T-helper 2 cell (primary cell): ENCODE results near the gene SAFB.
"Not testable (repeated sequence)": the region's sequence is repeated elsewhere in the genome, so short reads cannot be mapped to it uniquely, and the experiment has no call there.

Experiments used
- DNase-seq, 5 experiments: peaks; one replicate each; pipeline versions ENCODE4 v3.0.0 to v3.0.0-alpha.2; 2012 to 2022

Gene SAFB

GRCh38 chr19:5595745-5596144 lies 27.1 kb upstream of the SAFB start:
- no peak for DNase-seq

- no peak for DNase-seq
These were observed 22.1 kb upstream of the SAFB start for GRCh38 chr19:5600797-5601196.

- no peak for DNase-seq
These were observed 19.3 kb upstream of the SAFB start for GRCh38 chr19:5603626-5604025.

- DNase-seq, result no peak
These were observed 17.5 kb upstream of the SAFB start for GRCh38 chr19:5605362-5605761.

GRCh38 chr19:5607318-5608275 lies 15.3 kb upstream of the SAFB start:
- no peak for DNase-seq

- DNase-seq, result no peak
These were observed 14.6 kb upstream of the SAFB start for GRCh38 chr19:5608291-5608690.

GRCh38 chr19:5608766-5609165 lies 14.1 kb upstream of the SAFB start:
- not testable (repeated sequence) for DNase-seq

GRCh38 chr19:5609881-5610448 lies 12.9 kb upstream of the SAFB start:
- no peak for DNase-seq

GRCh38 chr19:5612891-5613865 lies 9.7 kb upstream of the SAFB start:
- DNase-seq, result no peak

- DNase-seq, result no peak
These were observed 7.0 kb upstream of the SAFB start for GRCh38 chr19:5615756-5616327.

GRCh38 chr19:5617080-5617479 lies 5.8 kb upstream of the SAFB start:
- no peak for DNase-seq

GRCh38 chr19:5618591-5618990 lies 4.3 kb upstream of the SAFB start:
- no peak for DNase-seq

- DNase-seq, result no peak
These were observed 2.9 kb upstream of the SAFB start for GRCh38 chr19:5619946-5620345.

- DNase-seq, result no peak
These were observed 1.5 kb upstream of the SAFB start for GRCh38 chr19:5621311-5621944.

- DNase-seq, result peak in 3 of 5 experiments; percentile 3 to 37 (median 14)
These were observed 878 bp upstream of the SAFB start for GRCh38 chr19:5621945-5622464.

GRCh38 chr19:5623397-5624017 lies 624 bp downstream of the SAFB start:
- peak in 2 of 5 experiments; percentile 7 to 10 for DNase-seq

- DNase-seq, result peak in 1 of 5 experiments; percentile 33
These were observed 1.3 kb downstream of the SAFB start for GRCh38 chr19:5624018-5624663.

GRCh38 chr19:5624741-5625278 lies 1.9 kb downstream of the SAFB start:
- DNase-seq, result no peak

GRCh38 chr19:5625641-5626040 lies 2.8 kb downstream of the SAFB start:
- DNase-seq, result no peak

GRCh38 chr19:5627395-5627904 lies 4.6 kb downstream of the SAFB start:
- peak in 1 of 5 experiments; percentile 38 for DNase-seq
